OCI-LY3 (cell line): ENCODE data around the gene PBX2.

ENCODE experiments used
- CTCF ChIP-seq: fragments of 200-600, 300-600 bp; sonication (generic); IDR thresholded peaks from 2 replicates; pipeline ENCODE4 v1.5.1; 2014; ENCODE audit warnings: antibody characterized with exemption, low read length, low read depth
- EZH2phosphoT487 ChIP-seq: fragments of 200-600 bp; shearing (Covaris generic); IDR thresholded peaks from 2 replicates; pipeline ENCODE4 v1.6.1; 2018; ENCODE audit warnings: antibody characterized with exemption, mixed run types, low read depth

GRCh38 chr6:32215617-32216016, 25.6 kb upstream of the PBX2 start:
- TF ChIP-seq CTCF (no peak), EZH2phosphoT487 (no peak)
